Measurements from ENCODE around the gene FSTL4. TPM values are rescaled to one million over a fixed set of nuclear protein-coding genes. Genes with fewer than 3 reads are reported as not detected.

The FSTL4 gene
- total and polyA plus RNA-seq, 2 experiments from 2014 or later, result 1.4 to 2.8 TPM

DNA sequence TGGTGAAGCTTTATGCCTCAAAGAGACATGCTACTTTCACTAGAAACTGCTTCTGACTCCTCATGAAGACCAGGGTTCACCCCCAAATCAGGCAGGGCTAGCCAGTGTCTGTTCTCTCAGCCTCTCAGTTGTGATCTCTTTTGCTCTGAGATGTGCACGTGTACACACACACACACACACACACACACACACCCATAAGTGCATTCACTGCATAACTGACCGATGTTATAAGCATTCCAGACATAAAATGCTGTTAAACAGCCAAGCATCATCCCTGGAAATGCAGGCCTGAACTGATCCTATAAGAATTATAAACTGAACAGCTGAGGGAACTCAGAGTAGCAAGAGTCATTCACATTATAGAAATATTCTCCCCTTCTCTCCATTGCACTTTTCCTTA is 85.0 kb downstream of the FSTL4 start:
- Histone ChIP-seq H3K79me2 (replicated peaks; ENCODE audit: insufficient read depth) (no peaks in the 10 kb centered on the region), H3K27ac (ENCODE audit: low read depth) (no peak overlapping the region), H3K4me1 (ENCODE audit: insufficient read depth) (peaks cover 12% of the 10 kb centered on the region), H3K27me3 (ENCODE audit: insufficient read depth) (no peaks in the 10 kb centered on the region), H3F3A (replicated peaks; ENCODE audit: low read depth) (no peaks in the 10 kb centered on the region), H3K36me3 (ENCODE audit: insufficient read depth) (no peaks in the 10 kb centered on the region), H2AFZ (no peak overlapping the region), H3K9me2 (ENCODE audit: insufficient read depth) (peaks cover 6% of the 10 kb centered on the region; the same call in 1 of the 2 replicates), H3K4me2 (no peak overlapping the region), H3K4me3 (no peak overlapping the region), H4K20me1 (replicated peaks; ENCODE audit: insufficient read depth) (no peaks in the 10 kb centered on the region)
- ATAC-seq, result no peak
- Mint-ChIP-seq H3K27ac (no peak overlapping the region), H3K27me3 (ENCODE audit: insufficient read depth, low read depth, poor library complexity) (peaks cover 3% of the 10 kb centered on the region), H3K36me3 (ENCODE audit: low read depth) (no peaks in the 10 kb centered on the region), H3K4me1 (peaks cover 26% of the 10 kb centered on the region), H3K4me3 (no peak overlapping the region), H3K9me3 (no peaks in the 10 kb centered on the region)
- no peak for TF ChIP-seq EZH2phosphoT487 (IDR thresholded peaks at IDR 0.05; ENCODE audit: unreplicated experiment)
- TF ChIP-seq ZNF331 (CRISPR knock-in tag; IDR thresholded peaks at IDR 0.05; ENCODE audit: low read depth), result no peak
- TF ChIP-seq ZNF114 (CRISPR knock-in tag; IDR thresholded peaks at IDR 0.05), result no peak
- TF ChIP-seq EZH2 (IDR thresholded peaks at IDR 0.05; ENCODE audit: low read depth, unreplicated experiment), result no peak
- TF ChIP-seq, protein P1, sequence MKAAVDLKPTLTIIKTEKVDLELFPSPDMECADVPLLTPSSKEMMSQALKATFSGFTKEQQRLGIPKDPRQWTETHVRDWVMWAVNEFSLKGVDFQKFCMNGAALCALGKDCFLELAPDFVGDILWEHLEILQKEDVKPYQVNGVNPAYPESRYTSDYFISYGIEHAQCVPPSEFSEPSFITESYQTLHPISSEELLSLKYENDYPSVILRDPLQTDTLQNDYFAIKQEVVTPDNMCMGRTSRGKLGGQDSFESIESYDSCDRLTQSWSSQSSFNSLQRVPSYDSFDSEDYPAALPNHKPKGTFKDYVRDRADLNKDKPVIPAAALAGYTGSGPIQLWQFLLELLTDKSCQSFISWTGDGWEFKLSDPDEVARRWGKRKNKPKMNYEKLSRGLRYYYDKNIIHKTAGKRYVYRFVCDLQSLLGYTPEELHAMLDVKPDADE (IDR thresholded peaks at IDR 0.05), result no peak
- DNase-seq (ENCODE audit: low spot score), result no peak

DNA sequence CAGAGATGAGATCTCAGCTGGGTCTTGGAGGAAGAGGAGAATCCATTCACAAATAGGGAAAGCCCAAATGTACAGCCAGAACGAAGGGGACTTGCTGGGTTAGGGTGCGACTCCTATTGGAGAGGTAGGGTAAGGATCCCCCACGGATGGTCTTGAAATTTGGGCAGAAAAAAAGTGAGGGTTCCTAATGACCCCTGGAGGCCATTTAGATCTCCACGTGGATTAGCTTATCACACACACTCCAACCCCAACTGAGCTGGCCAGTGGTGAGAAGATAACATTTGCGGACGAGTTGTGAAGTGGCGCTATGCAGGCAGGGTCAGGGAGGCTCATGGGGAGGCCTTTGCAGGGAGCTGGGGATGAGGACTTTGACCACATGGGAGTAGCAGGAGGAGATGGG is 86.0 kb downstream of the FSTL4 start:
- H3K27ac ChIP-seq (ENCODE audit: low read depth), result no peak overlapping the region
- Mint-ChIP-seq H3K4me1 (peaks cover 26% of the 10 kb centered on the region), H3K4me3 (no peak overlapping the region), H3K27ac (no peak overlapping the region), H3K27me3 (ENCODE audit: insufficient read depth, low read depth, poor library complexity) (peaks cover 3% of the 10 kb centered on the region), H3K36me3 (ENCODE audit: low read depth) (no peaks in the 10 kb centered on the region), H3K9me3 (no peaks in the 10 kb centered on the region)
- H3K4me1 ChIP-seq (ENCODE audit: insufficient read depth), result peaks cover 12% of the 10 kb centered on the region
- no peaks in the 10 kb centered on the region for H3K27me3 ChIP-seq (ENCODE audit: insufficient read depth)
- no peak for DNase-seq (ENCODE audit: low spot score)
- no peak overlapping the region for H3K4me2 ChIP-seq
- H3K79me2 ChIP-seq (replicated peaks; ENCODE audit: insufficient read depth), result no peaks in the 10 kb centered on the region
- H3K9me2 ChIP-seq (ENCODE audit: insufficient read depth), result peaks cover 6% of the 10 kb centered on the region; the same call in 1 of the 2 replicates
- H4K20me1 ChIP-seq (replicated peaks; ENCODE audit: insufficient read depth), result no peaks in the 10 kb centered on the region
- no peak for ATAC-seq
- H2AFZ ChIP-seq, result no peak overlapping the region
- H3F3A ChIP-seq (replicated peaks; ENCODE audit: low read depth), result no peaks in the 10 kb centered on the region
- no peak overlapping the region for H3K4me3 ChIP-seq
- no peaks in the 10 kb centered on the region for H3K36me3 ChIP-seq (ENCODE audit: insufficient read depth)
- TF ChIP-seq, protein P2, sequence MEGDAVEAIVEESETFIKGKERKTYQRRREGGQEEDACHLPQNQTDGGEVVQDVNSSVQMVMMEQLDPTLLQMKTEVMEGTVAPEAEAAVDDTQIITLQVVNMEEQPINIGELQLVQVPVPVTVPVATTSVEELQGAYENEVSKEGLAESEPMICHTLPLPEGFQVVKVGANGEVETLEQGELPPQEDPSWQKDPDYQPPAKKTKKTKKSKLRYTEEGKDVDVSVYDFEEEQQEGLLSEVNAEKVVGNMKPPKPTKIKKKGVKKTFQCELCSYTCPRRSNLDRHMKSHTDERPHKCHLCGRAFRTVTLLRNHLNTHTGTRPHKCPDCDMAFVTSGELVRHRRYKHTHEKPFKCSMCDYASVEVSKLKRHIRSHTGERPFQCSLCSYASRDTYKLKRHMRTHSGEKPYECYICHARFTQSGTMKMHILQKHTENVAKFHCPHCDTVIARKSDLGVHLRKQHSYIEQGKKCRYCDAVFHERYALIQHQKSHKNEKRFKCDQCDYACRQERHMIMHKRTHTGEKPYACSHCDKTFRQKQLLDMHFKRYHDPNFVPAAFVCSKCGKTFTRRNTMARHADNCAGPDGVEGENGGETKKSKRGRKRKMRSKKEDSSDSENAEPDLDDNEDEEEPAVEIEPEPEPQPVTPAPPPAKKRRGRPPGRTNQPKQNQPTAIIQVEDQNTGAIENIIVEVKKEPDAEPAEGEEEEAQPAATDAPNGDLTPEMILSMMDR (conservative IDR thresholded peaks at IDR 0.05; ENCODE audit: low read depth in 2 of 2), result 0 out of 4 replicates have a peak, but pooled peaks of 1 of the 2 experiments have one; percentile 4
- no peak for TF ChIP-seq ZNF331 (CRISPR knock-in tag; IDR thresholded peaks at IDR 0.05; ENCODE audit: low read depth)

DNA sequence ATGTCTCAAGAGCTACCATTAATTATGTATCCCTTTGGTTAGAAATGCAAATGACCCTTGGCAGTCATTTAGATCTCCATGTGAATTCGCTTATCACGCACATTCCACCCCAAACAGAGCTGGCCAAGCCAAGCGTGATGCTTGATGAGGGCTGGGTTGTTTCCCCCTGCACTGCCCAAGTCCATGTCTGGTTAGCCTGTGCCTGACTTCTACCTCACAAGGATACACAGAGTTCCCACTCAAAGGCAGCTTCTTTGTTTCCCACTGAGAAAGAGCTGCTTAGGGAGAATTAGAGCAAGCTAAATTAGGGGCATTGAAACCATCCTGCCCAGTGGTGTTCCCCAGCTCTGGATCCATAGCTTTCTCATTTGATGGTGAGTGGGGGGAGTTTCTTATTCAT is 87.2 kb downstream of the FSTL4 start:
- Histone ChIP-seq H3K36me3 (ENCODE audit: insufficient read depth) (no peaks in the 10 kb centered on the region), H3K27ac (ENCODE audit: low read depth) (no peak overlapping the region), H3K27me3 (ENCODE audit: insufficient read depth) (no peaks in the 10 kb centered on the region), H3K4me2 (no peak overlapping the region), H3K4me3 (no peak overlapping the region), H4K20me1 (replicated peaks; ENCODE audit: insufficient read depth) (no peaks in the 10 kb centered on the region), H3F3A (replicated peaks; ENCODE audit: low read depth) (no peaks in the 10 kb centered on the region), H3K4me1 (ENCODE audit: insufficient read depth) (peaks cover 12% of the 10 kb centered on the region), H3K9me2 (ENCODE audit: insufficient read depth) (peaks cover 6% of the 10 kb centered on the region; the same call in 1 of the 2 replicates), H3K79me2 (replicated peaks; ENCODE audit: insufficient read depth) (no peaks in the 10 kb centered on the region), H2AFZ (0 out of 2 replicates have a peak overlapping the region, but pooled peaks have one; percentile 43)
- Mint-ChIP-seq H3K4me3 (no peak overlapping the region), H3K4me1 (peaks cover 26% of the 10 kb centered on the region), H3K27me3 (ENCODE audit: insufficient read depth, low read depth, poor library complexity) (no peaks in the 10 kb centered on the region), H3K27ac (no peak overlapping the region), H3K9me3 (no peaks in the 10 kb centered on the region), H3K36me3 (ENCODE audit: low read depth) (no peaks in the 10 kb centered on the region)
- no peak for DNase-seq (ENCODE audit: low spot score)
- ATAC-seq, result no peak; the same call in 2 of the 3 replicates
- TF ChIP-seq EZH2 (IDR thresholded peaks at IDR 0.05; ENCODE audit: low read depth, unreplicated experiment), result no peak
